ENCODE results near the gene STKLD1.
"Not testable (repeated sequence)": the region's sequence is repeated elsewhere in the genome, so short reads cannot be mapped to it uniquely, and the experiment has no call there.

Gene STKLD1

GRCh38 chr9:133389025-133389557 lies 12.9 kb downstream of the STKLD1 start:
- no peak for DNase-seq

- DNase-seq: no peak
Measured at GRCh38 chr9:133389562-133389961, 13.4 kb downstream of the STKLD1 start.

- no peak for DNase-seq
Measured at GRCh38 chr9:133390713-133391112, 14.5 kb downstream of the STKLD1 start.

GRCh38 chr9:133391449-133391848 lies 15.3 kb downstream of the STKLD1 start:
- not testable (repeated sequence) for DNase-seq

GRCh38 chr9:133392308-133392707 lies 16.1 kb downstream of the STKLD1 start:
- not testable (repeated sequence) for DNase-seq

GRCh38 chr9:133393399-133393798 lies 17.2 kb downstream of the STKLD1 start:
- no peak for DNase-seq

GRCh38 chr9:133394687-133395271 lies 18.6 kb downstream of the STKLD1 start:
- DNase-seq: peak; percentile 43

GRCh38 chr9:133396952-133397351 lies 20.8 kb downstream of the STKLD1 start:
- DNase-seq: peak; percentile 53

GRCh38 chr9:133397370-133397769 lies 21.2 kb downstream of the STKLD1 start:
- DNase-seq: no peak

- no peak for DNase-seq
Measured at GRCh38 chr9:133397895-133398294, 21.7 kb downstream of the STKLD1 start.

- no peak for DNase-seq
Measured at GRCh38 chr9:133400292-133400691, 24.1 kb downstream of the STKLD1 start.

- no peak for DNase-seq
Measured at GRCh38 chr9:133401588-133401987, 25.4 kb downstream of the STKLD1 start.

- DNase-seq: no peak
Measured at GRCh38 chr9:133402689-133403088, 26.5 kb downstream of the STKLD1 start.

- peak; percentile 80 for DNase-seq
Measured at GRCh38 chr9:133403766-133404453, 27.7 kb downstream of the STKLD1 start.

- DNase-seq: no peak
Measured at GRCh38 chr9:133404454-133405002, 28.4 kb downstream of the STKLD1 start.

- DNase-seq: no peak
Measured at GRCh38 chr9:133405508-133406438, 29.6 kb downstream of the STKLD1 start.

- DNase-seq: peak; percentile 61
Measured at GRCh38 chr9:133406480-133407307, 30.5 kb downstream of the STKLD1 start.

- no peak for DNase-seq
Measured at GRCh38 chr9:133408042-133408441, 31.9 kb downstream of the STKLD1 start.

- no peak for DNase-seq
Measured at GRCh38 chr9:133415170-133415569, 39.0 kb downstream of the STKLD1 start.

GRCh38 chr9:133417541-133418461 lies 41.6 kb downstream of the STKLD1 start, which contains the start of gene REXO4:
Gene REXO4 (minus strand): TSS chr9:133418010. CDS start chr9:133417844, 166 bp downstream.
- peak; percentile 90 for DNase-seq

- DNase-seq: no peak
Measured at GRCh38 chr9:133419005-133419404, 42.8 kb downstream of the STKLD1 start.

Measured in NCI-H69 (cell line).